NCI-H2196 (cell line): ENCODE measurements around the gene SLC4A8.
A peak's percentile ranks its signal among the peaks of the same experiment; 100 is the strongest.

ENCODE experiments used
- DNase-seq: peaks from one replicate; lab custom pipeline; 2025; ENCODE audit not compliant: unreplicated experiment; lab: John Stamatoyannopoulos, UW

Gene SLC4A8

DNA sequence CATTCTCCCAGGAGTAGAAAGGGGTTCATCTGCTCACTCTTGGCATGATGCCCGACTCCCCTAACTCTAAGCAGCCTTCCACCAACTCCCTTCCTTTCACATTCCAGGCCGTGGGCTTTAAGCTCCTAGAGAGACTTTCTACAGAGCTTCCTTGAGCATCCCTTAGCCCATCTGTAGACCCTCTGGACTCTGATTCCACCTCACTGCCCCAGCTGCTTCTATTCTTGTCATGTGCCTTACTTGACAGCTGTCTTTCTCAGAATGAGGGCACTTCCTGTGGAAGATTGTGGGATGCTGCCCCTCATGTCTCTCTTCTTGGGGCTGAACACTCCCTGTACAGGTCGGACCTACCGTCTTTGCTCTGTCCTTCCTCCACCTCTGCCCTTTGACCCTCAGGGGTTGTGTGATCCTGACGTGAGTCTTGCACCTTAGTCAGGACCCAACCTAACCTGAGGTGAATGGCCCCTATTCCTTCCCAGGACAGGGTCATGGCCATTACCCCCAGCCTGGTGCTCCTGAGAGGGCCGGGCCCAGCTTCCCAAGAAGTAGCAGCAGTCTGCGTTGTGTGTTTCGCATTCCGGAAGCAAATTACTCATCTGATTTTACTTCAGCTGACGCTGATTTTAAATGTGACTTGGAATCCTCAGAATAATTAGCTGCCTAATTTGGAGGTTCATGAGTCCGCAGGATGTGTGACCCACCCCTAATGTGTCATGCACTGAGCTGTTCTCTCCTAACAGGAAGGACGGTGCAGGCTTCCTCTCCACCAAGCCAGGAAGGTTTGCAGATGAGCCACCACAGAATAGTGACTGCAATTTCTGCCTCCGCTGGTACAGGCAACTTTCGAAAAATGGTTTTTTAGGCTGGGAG is 30.7 kb upstream of the SLC4A8 start:
- DNase-seq, result no peak

DNA sequence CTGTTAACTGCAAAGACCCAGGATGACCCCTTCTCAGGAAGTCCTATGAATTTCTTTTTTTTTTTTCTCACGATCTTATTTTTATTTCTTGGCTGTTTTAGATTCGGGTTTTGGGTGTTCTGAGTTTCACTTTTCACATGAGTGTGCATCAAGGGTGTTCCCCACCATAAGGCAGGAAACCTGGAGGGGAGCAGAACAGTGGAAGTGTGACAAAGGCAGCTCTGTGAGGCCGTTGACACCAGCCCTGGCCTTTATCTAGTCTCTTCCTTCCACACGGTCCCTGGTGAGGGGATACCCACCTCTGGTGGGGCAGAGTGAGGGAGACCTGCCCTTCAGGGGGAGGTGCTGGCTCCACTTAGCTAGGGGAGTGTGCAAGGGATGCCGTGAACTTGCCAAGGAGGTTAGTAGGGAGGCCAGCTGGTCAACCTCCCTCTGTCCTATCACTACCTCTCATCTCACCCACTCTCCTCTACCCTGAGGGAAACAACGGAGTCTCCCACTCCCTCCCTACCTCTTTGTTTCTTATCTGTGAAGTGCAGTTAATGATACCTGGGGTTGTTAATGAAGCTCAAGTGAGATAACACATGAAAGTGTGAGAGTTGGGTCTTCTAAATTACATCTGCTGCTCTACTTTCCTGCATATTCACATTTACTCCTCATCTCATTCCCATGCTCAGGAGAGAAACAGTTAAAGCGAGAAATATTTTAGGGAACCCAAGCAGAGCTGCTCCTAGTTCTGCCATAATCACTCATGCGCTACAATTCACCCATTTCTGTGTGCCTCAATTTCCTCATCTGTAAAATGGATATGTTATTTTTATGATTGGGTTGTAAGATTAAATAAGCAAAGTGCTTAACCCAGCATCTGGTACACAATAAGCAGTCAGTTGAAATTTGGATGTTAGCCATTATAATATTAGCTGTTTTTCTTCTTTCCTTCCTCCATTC is 29.1 kb upstream of the SLC4A8 start:
- DNase-seq, result no peak

DNA sequence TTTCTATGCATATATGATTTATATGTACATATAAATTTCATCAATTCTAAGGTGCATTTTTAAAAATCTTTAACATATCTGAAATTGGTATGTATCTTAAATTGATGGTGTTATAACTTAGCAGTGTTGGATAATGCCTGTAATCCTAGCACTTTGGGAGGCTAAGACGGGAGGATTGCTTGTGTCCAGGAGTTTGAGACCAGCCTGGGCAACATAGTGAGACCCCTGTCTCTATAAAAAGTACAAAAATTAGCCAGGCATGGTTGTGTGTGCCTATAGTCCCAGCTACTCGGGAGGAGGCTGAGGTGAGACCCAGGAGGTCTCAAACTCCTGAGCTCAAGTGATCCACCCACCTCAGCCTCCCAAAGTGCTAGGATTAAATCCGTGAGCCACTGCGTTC is 27.0 kb upstream of the SLC4A8 start:
- DNase-seq, result no peak

DNA sequence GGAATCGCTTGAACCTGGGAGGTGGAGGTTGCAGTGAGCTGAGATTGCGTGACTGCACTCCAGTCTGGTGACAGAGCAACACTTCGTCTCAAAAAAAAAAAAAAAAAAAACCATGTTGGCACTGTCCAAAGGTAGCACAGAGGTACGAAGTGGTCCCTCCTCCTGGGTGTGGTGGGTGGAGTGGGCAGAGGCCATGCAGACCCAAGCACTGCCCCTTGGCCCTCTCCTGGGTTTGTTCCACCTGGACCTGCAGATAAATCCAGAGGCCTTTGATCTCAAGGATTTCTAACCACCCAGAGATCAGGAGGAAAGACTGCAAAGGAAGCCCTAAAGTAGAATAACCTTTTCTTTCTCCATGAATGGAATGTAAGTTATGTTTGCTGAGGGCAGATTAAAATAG is 24.7 kb upstream of the SLC4A8 start:
- no peak for DNase-seq

DNA sequence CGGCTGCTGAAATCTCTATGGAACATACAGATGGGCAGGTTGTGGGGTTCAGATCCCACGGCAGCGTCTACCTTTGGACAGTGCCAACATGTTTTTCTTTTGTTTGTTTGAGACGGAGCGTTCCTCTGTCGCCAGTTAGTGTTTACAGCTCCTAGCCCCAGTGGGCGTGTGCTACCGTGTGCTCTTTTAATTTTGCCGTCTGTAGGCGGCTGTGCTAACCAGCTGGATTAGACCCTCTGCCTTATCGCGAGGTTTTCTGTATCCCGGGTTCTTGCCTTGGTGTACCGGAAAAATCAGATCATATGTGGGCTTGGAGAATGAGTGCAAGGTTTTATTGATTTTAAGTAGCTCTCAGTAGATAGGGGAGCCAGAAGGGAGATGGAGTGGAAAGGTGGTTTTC is 23.6 kb upstream of the SLC4A8 start:
- DNase-seq, result no peak

DNA sequence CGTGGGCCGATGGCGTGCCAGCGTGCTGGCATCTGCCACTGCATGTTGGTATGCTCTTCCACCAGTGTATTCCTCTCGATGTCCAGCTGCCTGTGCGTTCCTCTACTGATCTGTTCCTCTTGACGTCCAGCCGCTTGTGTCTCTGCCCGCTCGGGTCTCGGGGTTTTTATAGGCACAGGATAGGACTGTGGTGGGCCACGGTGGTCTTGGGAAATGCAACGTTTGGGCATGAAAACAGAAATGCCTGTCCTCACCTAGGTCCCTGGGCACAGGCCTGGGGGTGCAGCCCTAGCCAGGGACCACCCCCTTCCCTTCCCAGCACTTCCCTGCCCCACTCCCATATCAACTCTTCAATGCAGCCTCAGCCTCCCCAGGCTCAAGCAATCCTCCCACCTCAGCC is 23.1 kb upstream of the SLC4A8 start:
- DNase-seq, result no peak

DNA sequence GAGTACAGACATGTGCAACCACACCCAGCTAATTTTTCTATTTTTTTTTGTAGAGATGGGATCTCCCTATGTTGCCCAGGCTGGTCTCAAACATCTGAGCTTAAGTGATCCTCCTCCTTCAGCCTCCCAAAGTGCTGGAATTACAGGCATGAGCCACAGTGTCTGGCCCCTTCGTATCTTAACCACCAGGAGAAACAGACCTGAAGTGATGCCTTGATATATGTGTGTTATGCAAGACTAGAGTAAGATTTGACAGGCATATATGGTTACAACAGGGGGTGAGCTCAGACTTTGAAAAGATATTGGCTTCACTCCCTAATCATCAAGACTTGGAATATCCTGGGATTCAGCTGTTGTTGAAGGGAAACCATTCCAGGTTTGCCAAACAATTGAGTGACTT is 22.7 kb upstream of the SLC4A8 start:
- no peak for DNase-seq

DNA sequence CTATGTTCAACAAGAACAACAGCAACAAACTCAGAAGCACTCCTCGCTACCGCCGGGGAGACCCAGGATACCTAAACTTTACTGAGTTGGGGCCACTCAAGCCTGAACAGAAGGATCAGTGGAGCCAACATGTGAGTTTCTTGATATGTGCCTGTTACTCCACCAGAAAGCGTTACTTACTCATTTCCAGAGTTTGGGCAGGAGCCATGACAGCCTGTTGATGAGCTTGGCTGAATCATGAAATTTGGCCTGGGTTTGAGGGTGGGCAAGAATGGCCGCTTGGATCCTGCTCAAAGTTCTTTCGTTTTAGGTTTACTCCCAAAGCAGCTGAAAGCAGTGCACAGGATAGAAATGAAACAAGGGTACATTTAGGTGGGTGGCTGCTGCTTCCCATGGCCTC is 21.5 kb upstream of the SLC4A8 start:
- no peak for DNase-seq

DNA sequence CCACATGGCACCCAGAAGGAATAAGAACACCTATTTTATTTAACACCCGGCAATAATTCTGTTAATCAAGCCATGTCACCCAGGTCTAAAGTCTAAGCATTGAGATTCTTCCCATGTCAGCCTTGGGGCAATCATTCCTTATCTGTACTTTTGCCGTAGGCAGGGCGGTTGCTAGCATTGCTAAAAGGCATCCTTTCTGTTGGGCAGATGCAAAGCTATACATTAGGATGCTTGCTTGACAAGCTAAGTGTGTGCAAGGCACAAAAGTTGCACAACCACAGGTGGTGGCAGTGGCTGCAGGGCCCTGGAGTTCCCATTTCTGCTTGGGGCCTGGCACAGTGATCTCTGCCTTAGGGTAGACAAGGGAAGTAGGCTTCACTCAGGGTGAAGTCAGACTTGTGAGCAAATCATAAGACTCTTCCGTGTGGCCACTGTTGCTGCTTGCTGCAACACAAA is 20.9 kb upstream of the SLC4A8 start:
- DNase-seq, result no peak

DNA sequence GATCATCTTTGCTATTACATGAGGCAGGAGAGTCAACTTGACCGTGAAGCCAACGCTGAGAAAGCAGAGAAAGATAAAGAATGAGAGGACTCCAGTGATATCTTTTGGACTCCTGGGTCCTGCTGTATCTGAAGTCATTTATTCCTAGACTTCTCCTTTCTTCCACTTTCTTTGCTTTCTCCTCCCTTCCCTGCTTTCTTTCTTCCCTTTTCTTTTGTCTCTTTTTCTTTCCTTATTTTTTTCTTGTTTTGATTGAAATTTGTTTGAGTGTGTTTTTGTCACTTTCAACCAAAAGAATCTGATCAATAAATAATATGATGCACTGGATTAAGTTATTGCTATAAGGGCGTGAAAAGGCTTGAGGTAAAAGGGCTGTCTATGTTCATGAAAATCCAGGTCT is 20.0 kb upstream of the SLC4A8 start:
- DNase-seq, result no peak

DNA sequence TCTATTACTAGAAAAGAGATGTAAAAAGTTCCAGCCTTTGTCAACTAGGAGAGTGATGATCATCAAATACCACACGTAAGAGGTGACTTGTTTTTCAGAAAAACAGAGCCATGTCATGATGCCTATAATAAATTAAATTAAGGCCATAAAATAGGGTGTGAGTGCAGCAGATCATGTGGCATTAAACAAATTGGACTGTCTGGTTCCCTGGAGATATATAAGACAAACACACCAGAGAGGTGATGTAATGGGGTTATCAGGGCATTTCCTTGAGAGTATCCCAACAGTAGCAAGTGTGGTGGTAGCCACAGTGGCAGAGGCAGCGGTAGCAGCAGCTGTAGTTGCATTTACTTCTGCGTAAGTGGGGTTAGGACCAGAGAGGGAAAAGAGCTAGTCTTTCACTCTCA is 18.8 kb upstream of the SLC4A8 start:
- DNase-seq, result peak; percentile 33

DNA sequence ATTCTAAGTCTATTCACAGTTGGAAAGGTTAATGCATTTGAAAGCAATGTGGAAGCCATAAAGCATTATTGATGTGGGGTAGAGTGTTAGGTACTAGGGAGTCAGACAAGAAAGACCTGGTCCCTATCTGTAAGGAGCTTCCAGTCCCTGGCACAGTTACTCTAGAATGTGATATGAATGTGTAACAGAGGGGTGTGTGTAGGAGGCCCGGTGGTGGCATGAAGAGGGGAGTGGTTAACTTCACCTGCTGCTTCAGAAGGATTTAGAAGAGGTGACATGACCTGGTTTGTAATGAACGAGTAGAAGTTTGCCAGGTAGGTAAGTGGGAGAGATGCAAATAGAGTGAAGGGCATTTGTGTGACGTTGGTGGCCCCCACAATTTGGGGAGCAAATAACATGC is 18.3 kb upstream of the SLC4A8 start:
- no peak for DNase-seq

DNA sequence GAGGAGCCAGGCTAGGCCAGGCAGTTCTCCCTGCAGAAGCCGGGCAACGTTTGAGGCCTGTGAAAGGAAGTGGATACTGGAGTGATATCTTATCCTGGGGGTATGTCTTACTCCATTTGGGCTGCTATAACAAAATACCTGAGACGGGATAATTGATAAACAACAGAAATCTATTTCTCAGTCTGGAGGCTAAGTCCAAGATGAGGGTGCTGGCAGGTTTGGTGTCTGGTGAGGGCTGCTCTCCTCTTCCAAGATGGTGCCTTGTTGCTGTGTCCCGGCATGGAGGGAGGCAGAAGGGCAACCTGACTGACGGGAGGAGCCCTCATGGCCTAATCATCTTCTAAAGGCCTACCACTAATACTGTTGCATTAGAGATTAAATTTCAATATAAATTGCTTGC is 17.8 kb upstream of the SLC4A8 start:
- DNase-seq, result no peak

DNA sequence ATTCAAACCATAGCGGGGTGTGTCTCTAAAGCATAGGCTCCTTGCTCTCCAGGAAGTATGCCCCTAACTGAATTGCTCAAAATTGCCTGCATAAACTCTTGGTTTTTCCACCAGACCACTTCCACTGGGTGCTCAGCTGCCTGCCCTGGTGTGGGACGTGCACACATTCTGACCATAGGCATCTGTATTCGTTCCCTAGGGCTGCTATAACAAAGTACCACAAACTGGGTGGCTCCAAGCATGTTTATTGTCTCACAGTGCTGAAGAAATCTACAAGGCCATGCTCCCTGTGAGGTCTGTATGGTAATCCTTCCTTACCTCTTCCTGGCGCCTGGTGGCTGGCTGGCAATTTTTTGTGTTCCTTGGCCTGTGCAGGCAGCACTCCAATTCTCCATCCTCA is 17.0 kb upstream of the SLC4A8 start:
- DNase-seq, result no peak

DNA sequence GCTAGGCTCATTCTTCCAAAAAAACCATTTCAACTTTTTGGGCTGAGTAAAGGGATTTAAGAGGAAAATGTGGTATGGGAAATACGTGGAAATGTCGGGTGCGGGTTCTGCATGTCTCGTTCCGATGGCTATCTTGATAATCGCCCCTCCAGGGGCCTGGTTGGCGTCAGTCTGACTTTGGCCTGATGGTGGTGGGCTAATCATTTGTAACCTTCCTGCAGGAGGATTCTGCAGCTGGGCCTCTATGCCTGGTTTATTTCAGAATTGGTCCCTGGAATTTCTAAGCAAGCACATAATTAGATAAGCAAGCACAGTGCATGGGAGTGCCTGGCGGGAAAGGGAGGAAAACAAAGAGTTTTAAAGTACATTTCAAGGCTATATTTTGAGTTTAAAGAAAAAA is 14.8 kb upstream of the SLC4A8 start:
- DNase-seq, result no peak

DNA sequence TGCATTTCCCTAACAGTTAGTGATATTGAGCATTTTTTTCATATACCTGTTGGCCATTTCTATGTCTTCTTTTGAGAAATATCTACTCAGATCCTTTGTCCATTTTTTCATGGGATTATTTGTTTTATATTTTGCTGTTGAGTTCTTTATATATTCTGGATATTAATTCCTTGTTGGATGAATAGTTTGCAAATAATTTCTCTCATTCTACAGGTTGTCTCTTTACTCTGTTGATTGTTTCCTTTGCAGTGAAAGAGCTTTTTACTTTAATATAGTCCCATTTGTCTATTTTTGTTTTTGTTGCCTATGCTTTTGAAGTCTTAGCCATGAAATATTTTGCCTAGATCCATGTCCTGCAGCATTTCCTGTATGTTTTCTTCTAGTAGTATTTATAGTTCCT is 11.5 kb upstream of the SLC4A8 start:
- DNase-seq, result no peak

DNA sequence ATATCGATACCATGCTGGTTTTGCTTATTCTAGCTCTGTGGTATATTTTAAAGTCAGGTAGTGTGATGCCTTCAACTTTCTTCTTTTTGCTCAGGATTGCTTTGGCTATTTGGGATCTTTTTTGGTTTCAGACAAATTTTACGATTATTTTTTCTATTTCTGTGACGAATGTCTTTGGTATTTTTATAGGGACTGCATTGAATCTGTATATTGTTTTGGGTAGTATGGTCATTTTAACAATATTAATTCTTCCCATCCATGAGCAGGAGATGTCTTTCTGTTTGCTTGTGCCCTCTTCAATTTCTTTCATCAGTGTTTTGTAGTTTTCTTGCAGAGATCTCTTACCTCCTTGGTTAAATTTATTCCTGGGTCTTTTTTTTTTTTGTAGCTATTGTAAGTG is 10.8 kb upstream of the SLC4A8 start:
- no peak for DNase-seq

DNA sequence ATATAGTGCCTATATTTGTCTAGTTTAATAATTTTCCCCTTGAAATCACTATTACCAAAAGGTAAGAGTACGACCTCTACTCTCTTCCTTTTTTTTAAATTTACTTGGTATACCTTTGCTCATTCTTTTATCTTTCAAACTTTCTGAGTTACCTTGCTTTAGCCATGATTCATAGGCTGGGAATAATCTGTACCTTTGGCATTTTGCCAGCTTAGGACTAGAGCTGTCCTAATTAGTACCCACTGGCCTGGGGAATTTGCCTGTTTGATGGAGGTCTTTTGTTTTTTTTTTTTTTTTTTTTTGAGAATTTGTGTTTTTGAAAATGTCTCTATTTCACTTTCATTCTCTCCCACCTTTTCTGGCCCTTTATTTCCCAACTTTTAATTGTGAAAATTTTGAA is 8.7 kb upstream of the SLC4A8 start:
- peak; percentile 40 for DNase-seq

DNA sequence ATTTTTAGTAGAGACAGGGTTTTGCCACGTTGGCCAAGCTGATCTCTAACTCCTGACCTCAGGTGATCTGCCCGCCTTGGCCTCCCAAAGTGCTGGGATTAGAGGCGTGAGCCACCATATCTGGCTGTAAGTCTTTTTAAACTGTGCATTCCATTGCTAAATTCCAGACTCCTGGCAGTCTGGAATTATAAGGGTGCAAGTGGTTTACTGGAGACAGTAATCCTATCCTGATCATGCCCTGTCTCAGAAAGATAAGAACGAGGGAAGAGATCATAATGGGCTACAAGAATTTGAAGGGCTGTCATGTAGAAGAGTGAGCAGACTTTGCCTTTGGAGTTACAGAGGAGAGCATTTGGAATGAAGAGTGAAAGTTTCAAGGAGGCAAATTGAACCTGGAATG is 6.8 kb upstream of the SLC4A8 start:
- DNase-seq, result no peak

DNA sequence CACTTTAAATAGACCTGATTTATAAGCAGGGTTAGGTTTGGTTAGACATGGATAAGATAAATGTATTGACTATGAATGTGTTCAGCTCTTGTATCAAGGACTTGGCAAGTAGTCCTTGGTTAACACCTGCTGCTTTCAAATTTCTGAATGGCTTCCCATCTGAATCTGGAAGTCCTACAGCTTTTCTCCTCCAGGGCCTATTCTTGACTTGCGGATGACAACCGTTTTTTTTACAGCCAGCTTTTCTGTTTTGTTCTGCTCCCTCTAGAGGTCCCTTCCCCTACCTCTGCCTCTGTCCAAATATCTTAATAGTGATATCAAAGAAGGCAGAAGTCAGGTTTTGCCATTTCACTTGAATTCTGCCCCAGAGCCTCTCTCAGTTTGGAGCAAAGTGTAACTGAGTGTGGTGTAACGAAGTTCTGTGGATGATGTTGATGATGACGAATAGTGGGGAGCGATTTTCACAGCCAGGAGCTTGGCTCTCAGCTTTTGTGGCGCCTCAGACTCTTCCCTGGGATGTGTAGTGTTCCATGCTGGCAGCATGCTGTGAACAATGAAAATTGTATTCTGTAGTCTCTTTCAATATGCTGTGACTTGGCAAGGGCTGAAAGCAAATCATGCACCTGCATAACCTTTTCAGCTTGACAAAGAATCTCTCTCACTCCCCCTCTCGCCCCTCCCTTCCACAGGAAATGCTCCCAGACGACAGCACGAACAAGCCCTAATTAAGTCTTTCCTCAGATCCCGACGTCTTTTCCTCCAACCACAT is 5.0 kb upstream of the SLC4A8 start:
- DNase-seq, result peak; percentile 72

DNA sequence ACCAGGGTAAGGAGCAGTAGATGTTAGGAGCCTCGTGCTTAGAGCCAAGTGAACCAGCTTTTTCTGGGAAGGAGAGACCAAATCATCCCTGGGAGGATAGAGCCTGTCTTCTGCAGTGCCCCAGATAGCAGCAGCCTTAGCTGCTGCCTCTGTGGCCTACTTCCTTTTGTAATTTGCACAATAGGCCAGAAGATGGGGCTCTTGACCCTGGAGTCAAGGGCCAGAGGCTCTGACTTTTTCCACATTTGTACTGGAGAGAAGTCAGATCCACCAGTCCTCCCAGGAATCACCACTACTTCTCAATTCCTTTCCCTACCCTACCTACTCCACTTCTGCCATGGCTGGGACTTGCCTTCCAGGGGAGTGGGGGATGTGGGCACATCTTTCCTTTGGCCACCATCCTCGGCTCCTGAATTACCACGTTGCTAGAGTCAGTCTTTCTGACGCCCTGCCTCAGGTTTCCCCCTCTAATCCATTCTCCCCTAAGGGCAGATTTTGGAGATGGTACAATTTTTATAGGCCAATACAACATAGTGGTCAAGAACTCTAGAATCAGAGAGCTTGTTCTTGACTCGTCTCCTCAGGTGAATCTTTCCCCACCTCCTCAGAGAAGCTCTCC is 3.3 kb upstream of the SLC4A8 start:
- peak; percentile 83 for DNase-seq
